NCI-H1105 treated with DMSO at 0.1 percent for 48 hours (cell line): ENCODE results near the gene B4GALT3.
A peak's percentile ranks its signal among the peaks of the same experiment; 100 is the strongest.
"Not testable (repeated sequence)": the region's sequence is repeated elsewhere in the genome, so short reads cannot be mapped to it uniquely, and the experiment has no call there.

Experiments
- DNase-seq: peaks from one replicate; lab custom pipeline; 2025; lab: John Stamatoyannopoulos, UW

B4GALT3 gene

GRCh38 chr1:161177112-161177935 lies at the start of gene B4GALT3:
Gene B4GALT3, minus strand, starts transcription at chr1:161177507. Its CDS starts 1,447 bp downstream, at chr1:161176060.
- peak; percentile 81 for DNase-seq

GRCh38 chr1:161226759-161227158 lies 49.5 kb upstream of the B4GALT3 start:
- DNase-seq: no peak

- no peak for DNase-seq
Measured at GRCh38 chr1:161226320-161226711, 49.0 kb upstream of the B4GALT3 start.

- peak; percentile 97 for DNase-seq
Measured at GRCh38 chr1:161225534-161226319, 48.4 kb upstream of the B4GALT3 start, which contains the start of gene TOMM40L. Gene TOMM40L, plus strand, starts transcription at chr1:161226060. Its CDS starts 430 bp downstream, at chr1:161226490.

GRCh38 chr1:161225178-161225533 lies 47.8 kb upstream of the B4GALT3 start:
- DNase-seq: no peak

- DNase-seq: not testable (repeated sequence)
Measured at GRCh38 chr1:161224695-161225087, 47.4 kb upstream of the B4GALT3 start.

- no peak for DNase-seq
Measured at GRCh38 chr1:161223805-161224694, 46.7 kb upstream of the B4GALT3 start.

- DNase-seq: no peak
Measured at GRCh38 chr1:161222175-161223019, 45.1 kb upstream of the B4GALT3 start.

GRCh38 chr1:161220002-161220401 lies 42.7 kb upstream of the B4GALT3 start:
- DNase-seq: no peak

GRCh38 chr1:161219078-161219892 lies 42.0 kb upstream of the B4GALT3 start:
- no peak for DNase-seq

GRCh38 chr1:161218301-161219077 lies 41.2 kb upstream of the B4GALT3 start:
- DNase-seq: no peak

- no peak for DNase-seq
Measured at GRCh38 chr1:161217831-161218230, 40.5 kb upstream of the B4GALT3 start.

GRCh38 chr1:161216945-161217712 lies 39.8 kb upstream of the B4GALT3 start:
- no peak for DNase-seq

- no peak for DNase-seq
Measured at GRCh38 chr1:161215076-161215475, 37.8 kb upstream of the B4GALT3 start, which contains the start of gene FCER1G. Gene FCER1G, plus strand, starts transcription at chr1:161215295. Its CDS starts 27 bp downstream, at chr1:161215322.

GRCh38 chr1:161214369-161214768 lies 37.1 kb upstream of the B4GALT3 start:
- DNase-seq: no peak

GRCh38 chr1:161209790-161210409 lies 32.6 kb upstream of the B4GALT3 start:
- peak; percentile 65 for DNase-seq

GRCh38 chr1:161207173-161207572 lies 29.9 kb upstream of the B4GALT3 start:
- DNase-seq: no peak
